NK-92 treated with Interleukin-12 subunit alpha and Interleukin-12 subunit beta, amount 100 ng/mL, for 24 hours (cell line): Measurements from ENCODE around the gene MTFMT.
"Not testable (repeated sequence)": the region's sequence is repeated elsewhere in the genome, so short reads cannot be mapped to it uniquely, and the experiment has no call there.

Experiments used
- DNase-seq: peaks from one replicate; lab custom pipeline; 2025; lab: John Stamatoyannopoulos, UW

MTFMT gene

DNA sequence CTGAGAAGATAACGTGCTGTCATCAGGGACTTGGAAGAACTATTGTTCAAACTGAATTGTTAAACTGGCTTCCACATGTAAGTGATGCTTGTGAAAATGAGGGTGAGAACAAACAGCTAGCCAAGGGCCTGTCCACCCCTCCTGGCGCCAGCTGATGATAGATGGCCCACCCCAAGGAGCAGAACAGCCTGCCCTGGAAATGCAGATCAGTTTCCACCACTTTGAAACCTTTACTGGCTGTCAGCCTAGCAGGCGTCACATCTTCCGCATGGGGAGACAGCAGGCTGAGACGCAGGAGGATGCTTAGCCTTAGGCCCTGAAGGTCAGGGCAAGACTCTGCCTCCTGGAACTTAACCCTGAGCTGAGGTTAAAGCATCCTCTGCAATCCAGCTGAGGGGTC, 9.4 kb upstream of the MTFMT start:
- DNase-seq, result no peak

GRCh38 chr15:65038428-65038827, 9.0 kb upstream of the MTFMT start:
- no peak for DNase-seq

DNA sequence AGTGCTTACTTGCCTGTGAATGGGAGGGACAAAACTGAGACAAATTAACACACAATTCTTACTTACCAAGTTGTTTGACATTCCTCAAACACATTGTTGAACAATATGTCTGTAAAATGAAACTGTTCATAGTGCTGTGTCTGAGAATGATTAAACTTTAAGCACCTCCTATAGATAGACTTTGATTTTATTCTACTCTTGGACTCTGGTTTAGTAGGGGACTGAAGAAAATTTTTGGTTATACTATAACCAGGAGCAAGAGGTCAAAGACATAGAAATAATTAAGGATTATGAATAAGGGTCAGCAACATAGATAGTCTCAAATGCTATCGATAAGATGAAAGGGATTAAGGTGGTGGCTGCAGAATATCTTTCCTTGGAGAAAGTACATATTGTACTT, 7.9 kb upstream of the MTFMT start:
- DNase-seq, result no peak

GRCh38 chr15:65034719-65035118, 5.3 kb upstream of the MTFMT start:
- DNase-seq, result no peak

DNA sequence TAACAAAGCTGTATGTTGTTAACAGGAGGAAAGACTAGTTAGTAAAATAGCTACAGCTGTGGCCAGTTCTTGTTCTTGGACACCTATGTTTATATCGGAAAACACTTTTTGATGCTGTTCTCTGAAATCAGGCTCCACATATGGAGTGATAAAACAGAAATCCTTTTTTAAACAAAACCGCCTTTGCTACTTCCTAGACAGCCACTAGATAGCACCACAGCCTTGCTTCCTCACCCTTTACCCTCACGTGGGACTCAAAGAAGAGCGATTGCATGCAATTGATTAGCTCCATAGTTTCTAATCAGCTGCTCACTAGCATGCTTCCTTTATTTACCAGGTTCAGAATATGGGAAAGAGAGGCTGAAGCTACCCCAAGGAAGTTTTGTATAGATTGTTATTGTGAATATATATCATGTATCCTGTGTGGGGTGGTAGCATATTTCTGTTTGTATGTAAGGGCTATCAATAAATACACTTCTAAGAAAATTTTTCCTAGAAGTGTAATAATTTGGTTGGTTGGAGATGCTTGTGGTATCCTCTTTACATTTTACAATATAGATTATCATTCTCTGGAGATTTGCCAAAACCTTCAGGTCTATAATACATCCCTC, 4.3 kb upstream of the MTFMT start:
- DNase-seq, result no peak

GRCh38 chr15:65032801-65033537, 3.5 kb upstream of the MTFMT start:
- DNase-seq, result no peak

GRCh38 chr15:65029736-65030208, 333 bp upstream of the MTFMT start:
- no peak for DNase-seq

- no peak for DNase-seq
Measured at GRCh38 chr15:65028338-65028737, 1.1 kb downstream of the MTFMT start.

GRCh38 chr15:65027593-65027992, 1.8 kb downstream of the MTFMT start:
- no peak for DNase-seq

GRCh38 chr15:65026756-65027155, 2.7 kb downstream of the MTFMT start:
- DNase-seq, result no peak

DNA sequence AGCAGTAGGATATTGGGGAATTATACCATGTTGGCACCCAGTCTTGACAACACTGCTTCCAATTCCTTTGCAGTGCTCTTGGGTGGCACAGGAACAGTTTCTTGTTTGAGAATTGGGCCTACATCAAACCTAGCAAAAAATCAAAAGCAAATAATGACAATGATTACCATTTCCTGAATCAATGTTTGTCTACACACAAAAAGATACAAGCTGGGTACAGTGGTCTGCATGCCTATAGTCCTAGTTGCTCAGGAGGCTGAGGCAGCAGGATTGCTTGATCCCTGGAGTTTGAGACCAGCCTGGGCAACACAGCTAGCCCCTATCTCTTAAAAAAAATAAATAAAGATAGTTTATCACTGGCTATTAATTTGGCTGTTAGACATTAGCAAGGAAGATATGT, 8.0 kb downstream of the MTFMT start:
- no peak for DNase-seq

GRCh38 chr15:65020419-65020818, 9.0 kb downstream of the MTFMT start:
- DNase-seq, result no peak

- not testable (repeated sequence) for DNase-seq
Measured at GRCh38 chr15:65011198-65011597, 18.2 kb downstream of the MTFMT start.

GRCh38 chr15:65008983-65009382, 20.5 kb downstream of the MTFMT start:
- DNase-seq, result no peak

- no peak for DNase-seq
Measured at GRCh38 chr15:65006876-65007275, 22.6 kb downstream of the MTFMT start.

GRCh38 chr15:65004993-65005392, 24.4 kb downstream of the MTFMT start:
- no peak for DNase-seq

- DNase-seq, result no peak
Measured at GRCh38 chr15:64997745-64998375, 31.6 kb downstream of the MTFMT start.

GRCh38 chr15:64997066-64997465, 32.4 kb downstream of the MTFMT start:
- no peak for DNase-seq

GRCh38 chr15:64993290-64993689, 36.1 kb downstream of the MTFMT start:
- DNase-seq, result no peak

DNA sequence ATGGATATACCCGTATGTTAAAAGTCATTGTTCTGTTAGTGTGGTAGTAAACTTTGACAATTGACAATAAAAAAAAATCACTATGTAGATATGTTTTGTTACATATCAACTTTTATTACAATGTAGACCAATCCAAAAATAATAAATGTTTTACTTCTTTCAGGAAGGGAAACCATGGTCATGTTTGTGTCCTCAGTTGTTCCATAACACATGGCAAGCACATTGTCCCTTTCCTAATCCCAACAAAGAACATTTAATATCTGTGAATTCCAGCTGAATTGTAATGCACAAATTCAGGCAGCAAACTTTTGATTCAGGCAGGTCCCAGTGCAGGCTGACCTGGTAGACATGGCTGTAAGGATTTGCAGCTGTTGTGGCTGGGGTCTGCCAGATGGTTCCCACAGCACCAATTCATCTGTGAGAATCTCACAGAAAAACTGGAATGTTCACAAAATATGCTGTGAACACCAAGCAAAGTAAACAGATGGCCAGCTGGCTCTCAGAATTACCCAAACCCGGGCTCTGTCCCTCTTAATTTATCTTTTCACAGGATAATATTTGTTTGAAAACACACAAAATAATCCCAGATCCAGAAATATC, 37.8 kb downstream of the MTFMT start:
- DNase-seq, result no peak

DNA sequence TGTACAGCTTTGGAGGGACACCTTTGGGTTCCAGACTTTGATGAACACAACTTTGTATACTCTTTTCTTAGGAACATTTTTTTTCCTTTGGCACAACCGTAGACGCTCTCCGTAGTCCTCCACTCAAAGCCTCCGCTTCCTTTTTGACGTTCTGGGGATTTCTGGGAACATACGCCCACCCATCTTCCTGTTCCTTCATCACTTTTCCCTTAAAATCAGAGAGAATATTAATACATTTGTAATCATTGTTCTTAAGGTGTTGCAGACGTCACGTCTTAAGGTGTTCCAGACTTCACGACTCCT, 39.3 kb downstream of the MTFMT start:
- no peak for DNase-seq

DNA sequence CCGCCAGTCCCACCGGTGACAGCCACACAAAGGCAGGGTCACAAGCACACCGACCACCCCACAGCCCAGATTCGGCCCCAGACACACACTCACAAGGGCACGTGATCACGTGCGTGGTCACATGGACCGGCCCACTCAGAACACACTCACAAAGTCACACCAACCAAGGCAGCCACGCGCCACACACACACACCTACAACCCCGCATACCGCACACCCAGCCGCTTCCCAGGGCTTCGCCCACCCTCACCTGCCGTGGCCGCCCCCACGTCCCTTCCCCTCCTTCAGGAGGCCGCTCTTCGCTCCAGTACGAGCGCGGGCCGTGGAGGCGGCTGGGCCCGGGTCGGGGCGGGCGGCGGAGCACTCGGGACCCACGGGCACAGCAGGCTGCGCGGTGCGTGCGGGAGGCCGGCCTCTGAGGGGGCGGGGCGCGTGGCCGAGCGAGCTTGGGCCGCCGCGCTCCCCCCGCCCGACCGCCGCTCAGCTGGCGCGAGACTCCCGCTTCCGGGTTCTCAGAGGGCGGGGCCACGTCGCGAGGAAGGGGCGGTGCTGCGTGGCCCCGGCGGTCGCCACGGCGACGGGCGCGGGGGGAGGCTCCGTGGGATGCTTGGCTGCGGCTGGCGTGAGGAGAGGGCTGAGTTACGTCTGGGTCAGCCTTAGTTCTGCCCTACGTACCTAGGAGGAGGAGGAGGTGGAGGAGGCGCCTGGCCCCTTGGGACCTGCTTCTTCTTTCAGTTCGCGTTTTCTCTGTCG, 39.8 kb downstream of the MTFMT start, which contains the start of gene SPG21:
SPG21 (minus strand) TSS at position 499 of the 752 bp plus-strand sequence. CDS start 6,345 bp downstream, outside the sequence.
- peak; percentile 92 for DNase-seq
